ENCODE results near the gene ARHGDIG.

- no peak for TF ChIP-seq CTCF (IDR thresholded peaks at IDR 0.05)
- no peak for TF ChIP-seq POLR2A (IDR thresholded peaks at IDR 0.05)
Measured at GRCh38 chr16:243348-243747, 37.0 kb upstream of the ARHGDIG start.

Measured in uterus (tissue), 2 donors.